Aorta (tissue), 5 donors: ENCODE results near the gene DNAJC3. TPM values are rescaled to one million over a fixed set of nuclear protein-coding genes. Genes with fewer than 3 reads are reported as not detected.
A peak's percentile ranks its signal among the peaks of the same experiment; 100 is the strongest.

Experiments used
- ATAC-seq: fragments of 200-7000 bp; cut with Tn5 transposase; one replicate; pipeline ENCODE4 v1.9.1; 2022; ENCODE audit warnings: moderate library complexity; ENCODE audit not compliant: low FRiP score
- DNase-seq, 2 donors: peaks; one replicate each; pipeline ENCODE4 v3.0.0-alpha.2; 2020
- H3K27ac ChIP-seq, 2 donors: one replicate each; pipeline ENCODE4 v1.5.1; 2013; ENCODE audit warnings: low read length in 2 of 2, mild to moderate bottlenecking in 2 of 2, moderate library complexity in 2 of 2, control low read depth in 1 of 2, inconsistent platforms in 1 of 2, low read depth in 1 of 2
- H3K27me3 ChIP-seq, 2 donors: one replicate each; pipeline ENCODE4 v1.6.1; 2013; ENCODE audit warnings: control low read depth in 1 of 2, low read length in 1 of 2, mild to moderate bottlenecking in 1 of 2, moderate library complexity in 1 of 2; ENCODE audit not compliant: insufficient read depth in 2 of 2, control insufficient read depth in 1 of 2
- H3K36me3 ChIP-seq, 2 donors: one replicate each; pipeline ENCODE4 v1.6.1; 2013; ENCODE audit warnings: control low read depth in 1 of 2, low read length in 1 of 2, mild to moderate bottlenecking in 1 of 2; ENCODE audit not compliant: insufficient read depth in 2 of 2, control insufficient read depth in 1 of 2
- H3K4me1 ChIP-seq, 2 donors: one replicate each; pipeline ENCODE4 v1.6.1; 2013; ENCODE audit warnings: low read length in 2 of 2, control low read depth in 1 of 2, mild to moderate bottlenecking in 1 of 2, moderate library complexity in 1 of 2; ENCODE audit not compliant: insufficient read depth in 2 of 2, control insufficient read depth in 1 of 2
- H3K4me3 ChIP-seq, 2 donors: one replicate each; pipeline ENCODE4 v1.5.1; 2013; ENCODE audit warnings: low read length in 2 of 2, control low read depth in 1 of 2, mild to moderate bottlenecking in 1 of 2
- H3K9me3 ChIP-seq: one replicate; pipeline ENCODE4 v1.6.1; 2013; ENCODE audit warnings: mild to moderate bottlenecking, low read length; ENCODE audit not compliant: control insufficient read depth
- WGBS, 2 donors: extraction: QIAGEN DNeasy Blood & Tissue Kit; methylation state at CpG; one replicate each; pipeline ENCODE4 v1.1.7; 2013; 5-methylcytosine and 5-hydroxymethylcytosine counted together
- intact Hi-C, 2 donors: fragments of 100-400 bp; cut with DNase I; formaldehyde crosslinking; loops; one replicate each; pipeline versions ENCODE4 v1.14.2 to v1.15.0; 2022
- polyA plus RNA-seq, 2 donors: library from polyadenylated mRNA; stranded (reverse); fragments of 200-250 nt; gene quantifications; one replicate each; pipeline ENCODE4 v1.2.3, GENCODE V29; 2013
- total RNA-seq, 2 donors: library from RNA; stranded (reverse); fragmentation: NEBNext Ultra II Directional; extraction: Animal tissue kit (Norgen Biotek cat#: 25700); gene quantifications; one replicate each; pipeline ENCODE4 v1.2.1, GENCODE V29; 2021
- donor health status: healthy with polysubstance abuse.
- donor health status: Bipolar disorder and iron deficiency.
- donor health status: DM: no; HTN: no; CAD: no.
- donor health status: DM: no; HTN: no; CAD: no.
- donor health status: DM: yes; HTN: yes; CAD: no.

The DNAJC3 gene
- total and polyA plus RNA-seq, 4 donors, result 11.8 to 60.3 (median 38.4) TPM

DNA sequence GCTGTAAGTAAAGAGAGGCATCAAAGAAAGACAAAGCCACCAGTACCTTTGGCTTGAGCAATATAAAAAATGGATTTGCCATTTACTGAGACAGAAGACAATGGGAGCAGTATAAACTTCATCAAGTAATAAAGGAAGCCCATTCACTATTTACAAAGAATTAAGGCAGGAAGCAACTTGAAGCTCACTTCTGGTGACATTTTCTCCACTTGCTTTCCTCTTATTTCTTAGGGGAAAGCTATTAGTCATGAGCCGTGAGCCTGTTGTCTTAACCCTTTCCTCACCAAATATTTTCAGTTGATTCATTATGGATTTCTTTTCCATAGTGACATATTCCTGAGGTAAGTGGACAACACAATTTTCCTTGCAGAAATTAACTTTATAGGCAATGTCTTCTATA lies 156.8 kb downstream of the DNAJC3 start:
- intact Hi-C loops, result loop anchor here (2.0 to 10.0 kb wide), 3 partner anchors 209 to 299 kb away; no protein-coding TSS in a partner anchor
- ATAC-seq (no peak), DNase-seq (no peak)
- Histone ChIP-seq H3K4me1 (no peaks in the 10 kb centered on the region), H3K9me3 (no peaks in the 10 kb centered on the region), H3K27me3 (no peaks in the 10 kb centered on the region), H3K27ac (no peak overlapping the region), H3K4me3 (no peak overlapping the region), H3K36me3 (peaks cover 0 to 3% of the 10 kb centered on the region in 2 donors)
- WGBS, 2 donors, result 3 to 7% methylated on average over 1 of the region's 1 CpG

DNA sequence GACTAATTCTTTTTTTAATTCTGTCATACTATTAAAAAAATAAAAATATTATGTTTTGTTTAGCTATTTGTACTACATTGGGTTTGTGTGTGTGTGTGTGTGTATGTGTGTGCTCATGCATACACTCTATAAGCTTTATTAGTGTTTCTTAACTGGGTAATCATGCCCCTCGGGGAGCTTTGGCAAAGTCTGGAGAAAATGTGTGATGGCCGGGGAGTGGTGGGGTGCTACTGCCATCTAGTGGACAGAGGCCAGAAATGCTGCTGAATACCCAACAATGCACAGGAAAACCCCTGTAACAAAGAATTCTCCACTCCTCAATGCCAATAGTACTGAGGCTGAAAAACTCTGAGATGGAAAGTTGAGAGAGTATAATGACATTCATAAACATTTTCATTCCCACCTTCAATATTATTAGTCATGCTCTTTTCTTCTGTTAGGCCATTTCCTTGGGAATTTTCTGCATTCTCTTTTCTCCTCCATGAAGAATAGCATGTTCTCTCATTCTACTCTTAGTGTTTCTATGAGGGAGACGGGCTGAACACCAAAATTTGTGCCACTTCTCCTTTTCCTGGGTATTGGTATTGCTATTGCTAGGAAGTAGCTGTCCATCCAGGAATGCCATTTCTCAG lies 157.3 kb downstream of the DNAJC3 start:
- ATAC-seq (peak; percentile 84), DNase-seq (peak; percentile 66 to 81)
- Histone ChIP-seq H3K4me1 (no peaks in the 10 kb centered on the region), H3K27ac (no peak overlapping the region), H3K27me3 (no peaks in the 10 kb centered on the region), H3K9me3 (no peaks in the 10 kb centered on the region), H3K4me3 (no peak overlapping the region), H3K36me3 (peaks cover 0 to 3% of the 10 kb centered on the region in 2 donors)
- WGBS, 2 donors, result 24 to 29% methylated on average over 3 of the region's 3 CpGs
- intact Hi-C loops, result loop anchor here in 1 of 2 donors (2.0 to 10.0 kb wide), 2 partner anchors 209 to 299 kb away; no protein-coding TSS in a partner anchor

DNA sequence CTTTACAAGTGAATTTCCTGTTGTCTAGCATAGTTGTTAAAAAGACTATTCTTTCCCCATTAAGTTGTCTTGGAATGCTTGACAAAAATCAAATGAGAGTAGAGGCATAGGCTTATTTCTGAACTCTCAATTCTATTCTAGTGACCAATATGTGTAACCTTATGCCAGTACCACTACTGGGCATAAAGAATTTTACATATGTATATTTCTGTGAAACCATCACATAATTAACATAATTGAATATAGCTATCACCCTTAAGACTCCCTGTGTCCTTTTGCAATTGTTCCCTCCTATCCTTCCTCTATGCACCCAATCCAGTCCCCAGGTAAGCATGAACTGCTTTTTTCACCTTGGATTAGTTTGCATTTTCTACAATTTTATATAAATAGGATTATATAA lies 165.0 kb downstream of the DNAJC3 start:
- H3K36me3 ChIP-seq, result no peaks in the 10 kb centered on the region
- ATAC-seq, result no peak
- H3K4me3 ChIP-seq, result no peak overlapping the region
- H3K27me3 ChIP-seq, result no peaks in the 10 kb centered on the region
- DNase-seq, result no peak
- intact Hi-C loops, result no loop called here
- H3K4me1 ChIP-seq, result no peaks in the 10 kb centered on the region
- no peak overlapping the region for H3K27ac ChIP-seq
- peaks cover 1% of the 10 kb centered on the region for H3K9me3 ChIP-seq

DNA sequence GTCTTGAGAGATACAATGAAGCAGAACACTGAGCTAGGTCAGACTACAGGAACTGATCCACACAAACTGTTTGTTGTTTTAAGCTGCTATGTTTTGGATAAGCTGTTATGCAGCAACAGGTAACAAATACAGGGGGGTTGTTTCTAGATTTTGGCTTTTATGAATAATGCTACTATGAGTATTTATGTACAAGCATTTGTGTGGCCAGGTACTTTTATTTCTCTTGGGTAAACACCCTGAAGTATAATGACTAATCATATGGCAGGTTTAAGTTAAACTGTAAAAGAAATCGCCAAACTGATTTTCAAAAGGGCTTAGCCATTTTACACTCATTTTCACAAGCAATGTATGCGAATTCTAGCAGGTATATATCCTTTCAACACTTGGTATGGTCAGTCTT lies 166.0 kb downstream of the DNAJC3 start:
- ATAC-seq (no peak), DNase-seq (no peak)
- intact Hi-C loops, result no loop called here
- Histone ChIP-seq H3K27me3 (no peaks in the 10 kb centered on the region), H3K36me3 (no peaks in the 10 kb centered on the region), H3K9me3 (peaks cover 1% of the 10 kb centered on the region), H3K4me3 (no peak overlapping the region), H3K4me1 (no peaks in the 10 kb centered on the region), H3K27ac (no peak overlapping the region)
- whole genome bisulfite sequencing, 2 donors, result 96 to 97% methylated on average over 2 of the region's 2 CpGs

Other genes starting within 250 kb of the DNAJC3 start
- gene CLDN10, start 124.4 kb upstream of the DNAJC3 start, total RNA-seq, result under 1 TPM in 1 of 2 donors, not detected in 1; 0.66 TPM
- gene CLDN10, start 124.4 kb upstream of the DNAJC3 start, polyA plus RNA-seq, result under 1 TPM; 0.56 to 0.63 TPM
- gene DZIP1, start 32.4 kb upstream of the DNAJC3 start, total RNA-seq, result 10 to 100 TPM; 17.4 to 25.3 TPM
- gene DZIP1, start 32.4 kb upstream of the DNAJC3 start, polyA plus RNA-seq, result 10 to 100 TPM; 10.1 to 17.6 TPM